ENCODE measurements around the gene CEACAM18.

- TF ChIP-seq YY1 (IDR thresholded peaks at IDR 0.05; ENCODE audit: low read depth) (no peak), NFIC (IDR thresholded peaks at IDR 0.05) (no peak), TEAD4 (IDR thresholded peaks at IDR 0.05) (no peak), TAF1 (IDR thresholded peaks at IDR 0.05; ENCODE audit: low read depth) (no peak), EGR1 (IDR thresholded peaks at IDR 0.05) (no peak), REST (IDR thresholded peaks at IDR 0.05; ENCODE audit: low read depth) (no peak)
Observed at GRCh38 chr19:51448411-51449016, 29.8 kb upstream of the CEACAM18 start.

Measured in Ishikawa (cell line).